Heart left ventricle (tissue), 13 donors: Measurements from ENCODE around the gene OSBP2.

Experiments used
- CTCF ChIP-seq, 12 donors: fragments of 200-600 bp; sonication (generic) in 4 of 12; IDR thresholded peaks; one replicate each; pipeline versions ENCODE4 v1.5.0 to v1.8.0; 2018 to 2022; ENCODE audit warnings: antibody characterized with exemption in 12 of 12, mild to moderate bottlenecking in 5 of 12
- POLR2A ChIP-seq, 2 donors: fragments of 450-650 bp; IDR thresholded peaks; one replicate each; pipeline ENCODE4 v1.6.1; 2017; ENCODE audit warnings: antibody characterized with exemption in 2 of 2, mild to moderate bottlenecking in 2 of 2, moderate library complexity in 2 of 2
- donor health status: ischemic (EF 13 %, LVEDD 7.1; RV severe dilation, severe dysfunction).
- donor health status: DM: no; HTN: yes; CAD: no.
- donor health status: DM: no; HTN: no; CAD: no.
- donor health status: ischemic (EF 25% LVEDD 6.9; RV normal size, moderate dysfunction).
- donor health status: ischemic (EF 25% LVEDD 5.7; RV mildly dilated, moderate dysfunction).
- donor health status: ischemic (EF 35%, LVEDD 5.7; RV mildly dilated, moderate dysfunction).
- donor health status: nonischemic (EF 11% LVEDD 7.7; RV severe dilation, severe dysfunction).
- donor health status: DM: yes; HTN: yes; CAD: no.
- donor health status: PGD.
- donor health status: ischemic (EF 29% LVEDD 5.4; RV normal size, mild dysfunction).
- donor health status: nonischemic (EF 23%, LVEDD 6.1; RV moderate dilation, normal function).

- TF ChIP-seq CTCF (IDR thresholded peaks at IDR 0.05) (no peak), POLR2A (IDR thresholded peaks at IDR 0.05) (no peak)
Measured at GRCh38 chr22:30866811-30867271, 172.2 kb downstream of the OSBP2 start.
